Sigmoid colon (tissue), 4 donors: ENCODE data around the gene PRKAG2.

Experiments used
- EP300 ChIP-seq, 4 donors: sonication (generic); formaldehyde crosslinking; IDR thresholded peaks; one replicate each; pipeline ENCODE4 v1.6.1; 2017; ENCODE audit warnings: antibody characterized with exemption in 4 of 4
- POLR2A ChIP-seq, 2 donors: fragments of 450-650 bp; IDR thresholded peaks; one replicate each; pipeline ENCODE4 v1.6.1; 2016; ENCODE audit warnings: antibody characterized with exemption in 2 of 2, mild to moderate bottlenecking in 2 of 2, moderate library complexity in 2 of 2
- TF ChIP-seq, protein P1 (sequence below), 4 experiments: fragments of 450-650 bp in 3 of 4; fragments of 200-600 bp in 1 of 4; IDR thresholded peaks; one replicate each; pipeline ENCODE4 v1.5.1; 2016 to 2019; ENCODE audit warnings: antibody characterized with exemption in 4 of 4, mild to moderate bottlenecking in 3 of 4, moderate library complexity in 2 of 4

DNA sequence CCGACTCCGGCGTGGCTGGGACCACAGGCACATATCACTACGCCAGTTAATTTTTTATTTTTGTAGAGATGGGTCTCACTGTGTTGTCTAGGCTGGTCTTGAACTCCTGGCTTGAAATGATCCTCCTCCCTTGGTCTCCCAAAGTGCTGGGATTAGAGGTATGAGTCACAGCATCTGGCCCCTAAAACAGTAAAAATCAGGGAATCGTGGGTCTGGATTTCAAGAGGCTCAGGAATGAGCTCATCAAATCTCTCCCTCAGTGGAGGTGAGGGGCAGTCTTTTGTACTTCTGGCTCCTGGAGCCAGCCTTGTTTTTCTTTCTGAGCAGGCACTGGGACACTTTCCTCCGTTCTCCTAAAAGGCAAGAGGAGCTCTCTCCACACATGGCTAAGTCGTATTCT, 325.1 kb downstream of the PRKAG2 start:
- TF ChIP-seq, protein P1, sequence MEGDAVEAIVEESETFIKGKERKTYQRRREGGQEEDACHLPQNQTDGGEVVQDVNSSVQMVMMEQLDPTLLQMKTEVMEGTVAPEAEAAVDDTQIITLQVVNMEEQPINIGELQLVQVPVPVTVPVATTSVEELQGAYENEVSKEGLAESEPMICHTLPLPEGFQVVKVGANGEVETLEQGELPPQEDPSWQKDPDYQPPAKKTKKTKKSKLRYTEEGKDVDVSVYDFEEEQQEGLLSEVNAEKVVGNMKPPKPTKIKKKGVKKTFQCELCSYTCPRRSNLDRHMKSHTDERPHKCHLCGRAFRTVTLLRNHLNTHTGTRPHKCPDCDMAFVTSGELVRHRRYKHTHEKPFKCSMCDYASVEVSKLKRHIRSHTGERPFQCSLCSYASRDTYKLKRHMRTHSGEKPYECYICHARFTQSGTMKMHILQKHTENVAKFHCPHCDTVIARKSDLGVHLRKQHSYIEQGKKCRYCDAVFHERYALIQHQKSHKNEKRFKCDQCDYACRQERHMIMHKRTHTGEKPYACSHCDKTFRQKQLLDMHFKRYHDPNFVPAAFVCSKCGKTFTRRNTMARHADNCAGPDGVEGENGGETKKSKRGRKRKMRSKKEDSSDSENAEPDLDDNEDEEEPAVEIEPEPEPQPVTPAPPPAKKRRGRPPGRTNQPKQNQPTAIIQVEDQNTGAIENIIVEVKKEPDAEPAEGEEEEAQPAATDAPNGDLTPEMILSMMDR (IDR thresholded peaks at IDR 0.05): no peak
- TF ChIP-seq POLR2A (IDR thresholded peaks at IDR 0.05): no peak
- TF ChIP-seq EP300 (IDR thresholded peaks at IDR 0.05): no peak
